T-cell (primary cell): ENCODE data around the gene UNG. TPM values are rescaled to one million over a fixed set of nuclear protein-coding genes. Genes with fewer than 3 reads are reported as not detected.
"Not testable (repeated sequence)": the region's sequence is repeated elsewhere in the genome, so short reads cannot be mapped to it uniquely, and the experiment has no call there.

Experiments used
- ATAC-seq, 4 experiments: fragments of 200-7000 bp in 3 of 4; fragments of 150-1000 bp in 1 of 4; cut with Tn5 transposase; replicated peaks in 1 of 4; 1 replicate in 3 of 4; 2 replicates in 1 of 4; pipeline ENCODE4 v1.10.0; 2021; ENCODE audit warnings: moderate library complexity in 3 of 4, mild to moderate bottlenecking in 2 of 4, moderate number of reproducible peaks in 1 of 4
- CTCF ChIA-PET, 2 donors: fragments of 300-600 bp; sonication (Branson Sonifier 250); formaldehyde crosslinking; loops; one replicate each; lab custom pipeline; 2022; ENCODE audit warnings: antibody characterized with exemption in 2 of 2; lab: Charles Lee
- POLR2A ChIA-PET, 2 donors: fragments of 300-600 bp; sonication (Branson Sonifier 250); formaldehyde crosslinking; loops; one replicate each; lab custom pipeline; 2022; ENCODE audit warnings: antibody characterized with exemption in 2 of 2; lab: Charles Lee
- DNase-seq, 35 experiments: peaks; one replicate each; pipeline versions ENCODE4 v3.0.0 to v3.0.0-alpha.2; 2013 to 2023
- H3K27ac ChIP-seq: one replicate; pipeline ENCODE4 v1.5.1; 2013; ENCODE audit warnings: low read length
- H3K27me3 ChIP-seq, 2 experiments: replicated peaks in 1 of 2; 1 replicate in 1 of 2; 2 replicates in 1 of 2; pipeline versions ENCODE4 v1.6.1 to v1.7.0; 2013; ENCODE audit warnings: low read length in 1 of 2, mixed read lengths in 1 of 2; ENCODE audit not compliant: control insufficient read depth in 2 of 2, insufficient read depth in 2 of 2; ENCODE audit errors: extremely low read depth in 1 of 2
- H3K36me3 ChIP-seq, 2 donors: 1 replicate in 1 of 2; 2 replicates in 1 of 2; pipeline versions ENCODE4 v1.6.1 to v1.7.0; 2013; ENCODE audit warnings: low read length in 1 of 2; ENCODE audit not compliant: control insufficient read depth in 2 of 2, insufficient read depth in 1 of 2; ENCODE audit errors: extremely low read depth in 1 of 2
- H3K4me1 ChIP-seq, 2 experiments: 1 replicate in 1 of 2; 2 replicates in 1 of 2; pipeline versions ENCODE4 v1.6.1 to v1.7.0; 2013; ENCODE audit warnings: low read length in 2 of 2, mixed read lengths in 1 of 2; ENCODE audit not compliant: insufficient read depth in 2 of 2, control insufficient read depth in 1 of 2; ENCODE audit errors: extremely low read depth in 1 of 2
- H3K4me3 ChIP-seq, 2 donors: 1 replicate in 1 of 2; 2 replicates in 1 of 2; pipeline versions ENCODE4 v1.5.1 to v1.7.0; 2013; ENCODE audit warnings: mild to moderate bottlenecking in 2 of 2, low read length in 1 of 2, moderate library complexity in 1 of 2; ENCODE audit not compliant: control insufficient read depth in 1 of 2; ENCODE audit errors: extremely low read depth in 1 of 2
- H3K9me3 ChIP-seq: 2 replicates; pipeline ENCODE4 v1.7.0; 2013
- H3K27ac Mint-ChIP-seq, 2 donors: one replicate each; pipeline ENCODE4 v1.8.0; 2020 to 2021; ENCODE audit warnings: mild to moderate bottlenecking in 2 of 2, mixed read lengths in 2 of 2
- H3K27me3 Mint-ChIP-seq, 2 donors: one replicate each; pipeline ENCODE4 v1.8.0; 2021 to 2022; ENCODE audit warnings: mixed read lengths in 2 of 2
- H3K36me3 Mint-ChIP-seq: one replicate; pipeline ENCODE4 v1.8.0; 2021; ENCODE audit warnings: mixed read lengths
- H3K4me1 Mint-ChIP-seq, 3 donors: one replicate each; pipeline ENCODE4 v1.8.0; 2020 to 2022; ENCODE audit warnings: mixed read lengths in 3 of 3, mild to moderate bottlenecking in 1 of 3
- H3K4me3 Mint-ChIP-seq, 3 donors: one replicate each; pipeline ENCODE4 v1.8.0; 2020 to 2022; ENCODE audit warnings: mild to moderate bottlenecking in 3 of 3, mixed read lengths in 3 of 3, moderate library complexity in 3 of 3
- H3K9me3 Mint-ChIP-seq, 3 donors: one replicate each; pipeline ENCODE4 v1.8.0; 2020 to 2022; ENCODE audit warnings: mixed read lengths in 3 of 3
- WGBS: methylation state at CpG from one replicate; pipeline ENCODE4 v1.1.5; 2013; ENCODE audit warnings: missing lambda C conversion rate; ENCODE audit not compliant: insufficient coverage; 5-methylcytosine and 5-hydroxymethylcytosine counted together
- total RNA-seq, 35 experiments: library from RNA in 6 of 35; stranded (reverse) in 6 of 35; fragments of 120-200 nt in 1 of 35; gene quantifications; one replicate each; pipeline versions ENCODE4 v1.2.1 to v1.2.4 and lab custom pipeline; 2013 to 2026

Gene UNG
- total RNA-seq = 10 to 100 TPM in 3 of 5 donors, 1 to 10 TPM in 2; 8.7 to 19.7 (median 16.8) TPM
- 20.3 TPM for total RNA-seq (2013)
- 7.9 to 148 (median 16.9) reads per million in 29 experiments for total RNA-seq (lab: John Stamatoyannopoulos, UW)

- Histone ChIP-seq H3K27ac (peak within 1 kb of the TSS; percentile 53), H3K27me3 (no peaks in the 10 kb centered on the region), H3K36me3 (peaks cover 3% of the 10 kb centered on the region in 2 donors), H3K9me3 (no peaks in the 10 kb centered on the region), H3K4me1 (peaks cover 7 to 46% of the 10 kb centered on the region in 2 experiments), H3K4me3 (peak within 1 kb of the TSS; percentile 74 to 85)
- 1% methylated on average over 60 of the region's 71 CpGs for WGBS
- ChIA-PET CTCF (no interaction called here), POLR2A (interaction anchor here in 1 of 2 donors (0.6 kb wide), 1 partner anchor 58 kb away, joined by 4 read pairs; no protein-coding TSS in a partner anchor)
- DNase-seq (peak; percentile 91 to 98 (median 96)), ATAC-seq (peak; percentile 90 to 94 (median 91))
- Mint-ChIP-seq H3K27ac (peak within 1 kb of the TSS; percentile 85 to 89), H3K4me1 (peaks cover 40 to 43% (median 43%) of the 10 kb centered on the region in 3 donors), H3K27me3 (no peaks in the 10 kb centered on the region), H3K4me3 (peak within 1 kb of the TSS; percentile 83 to 86 (median 85)), H3K9me3 (no peaks in the 10 kb centered on the region), H3K36me3 (peaks cover 16% of the 10 kb centered on the region)
Observed at GRCh38 chr12:109097435-109098182, at the start of gene UNG. UNG (plus strand) TSS chr12:109097597; CDS start chr12:109097680, 83 bp downstream.

DNA sequence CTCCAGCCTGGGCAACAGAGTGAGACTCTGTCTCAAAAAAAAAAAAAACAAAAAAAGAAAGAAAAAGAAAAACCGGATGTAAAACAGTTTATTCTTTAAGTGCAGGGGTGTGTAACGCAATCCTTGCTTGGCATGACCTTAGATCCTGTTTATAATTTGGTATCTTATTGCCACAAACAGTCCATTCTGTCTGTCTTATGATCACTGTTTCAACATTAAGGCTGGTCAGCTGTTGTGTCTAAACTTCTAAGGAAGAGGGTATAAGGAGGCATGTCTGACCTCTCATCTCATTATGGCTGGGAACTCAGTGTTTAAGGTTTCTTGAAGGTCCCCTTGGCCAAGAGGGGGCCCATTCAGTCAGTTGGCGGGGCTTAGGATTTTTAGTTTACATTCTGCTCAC is 48.7 kb upstream of the UNG start:
- not testable (repeated sequence) for ATAC-seq
- POLR2A ChIA-PET = interaction anchor here in 1 of 2 donors (0.6 kb wide), 1 partner anchor 64 kb away, joined by 11 read pairs; no protein-coding TSS in a partner anchor
- H3K4me1 Mint-ChIP-seq = peaks cover 7 to 18% (median 11%) of the 10 kb centered on the region in 3 donors

DNA sequence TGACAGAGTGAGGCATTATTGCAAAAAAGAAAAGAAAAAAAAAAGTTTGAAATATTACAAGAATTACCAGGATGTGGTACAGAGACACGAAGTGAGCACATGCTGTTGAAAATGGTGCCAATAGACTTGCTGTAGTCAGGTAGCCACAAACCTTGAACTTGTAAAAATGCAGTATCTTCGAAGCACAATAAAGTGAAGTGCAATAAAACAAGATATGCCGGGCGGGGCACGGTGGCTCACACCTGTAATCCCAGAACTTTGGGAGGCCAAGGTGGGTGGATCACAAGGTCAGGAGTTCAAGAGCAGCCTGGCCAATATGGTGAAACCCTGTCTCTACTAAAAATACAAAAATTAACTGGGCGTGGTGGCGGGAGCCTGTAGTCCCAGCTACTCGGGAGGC is 47.6 kb upstream of the UNG start:
- H3K27ac Mint-ChIP-seq, CTCF ChIA-PET, H3K27me3 Mint-ChIP-seq, ATAC-seq, H3K9me3 ChIP-seq, H3K27ac ChIP-seq, DNase-seq, H3K9me3 Mint-ChIP-seq, H3K4me3 ChIP-seq, H3K4me3 Mint-ChIP-seq, H3K36me3 ChIP-seq, H3K27me3 ChIP-seq, H3K36me3 Mint-ChIP-seq, POLR2A ChIA-PET: not testable (repeated sequence)
- H3K4me1 ChIP-seq = peaks cover 6 to 16% of the 10 kb centered on the region in 2 experiments
- H3K4me1 Mint-ChIP-seq = peaks cover 12 to 24% (median 17%) of the 10 kb centered on the region in 3 donors
- WGBS = 86% methylated on average over 6 of the region's 8 CpGs

More for the DNA sequence above, 48.7 kb upstream of the UNG start:
- H3K27ac ChIP-seq, H3K4me1 ChIP-seq, H3K4me3 ChIP-seq, H3K36me3 Mint-ChIP-seq, H3K27ac Mint-ChIP-seq, H3K27me3 ChIP-seq, H3K27me3 Mint-ChIP-seq, H3K36me3 ChIP-seq, CTCF ChIA-PET, H3K4me3 Mint-ChIP-seq, H3K9me3 ChIP-seq, H3K9me3 Mint-ChIP-seq, DNase-seq: not testable (repeated sequence)
- WGBS = no CpG with 5 or more reads among the region's 3 CpGs

- Histone ChIP-seq H3K27me3 (no peaks in the 10 kb centered on the region), H3K4me1 (peaks cover 6 to 16% of the 10 kb centered on the region in 2 experiments), H3K27ac (peak overlapping the region; percentile 92), H3K36me3 (peaks cover 0 to 2% of the 10 kb centered on the region in 2 donors), H3K4me3 (peak overlapping the region; percentile 97 to 99), H3K9me3 (no peaks in the 10 kb centered on the region)
- no peak for ATAC-seq
- peaks cover 4% of the 10 kb centered on the region for H3K36me3 Mint-ChIP-seq
- ChIA-PET POLR2A (interaction anchor here (0.6 to 0.7 kb wide), 2 partner anchors 11 to 1350 kb away, joined by 3 to 5 read pairs; no protein-coding TSS in a partner anchor), CTCF (no interaction called here)
- WGBS = no CpG with 5 or more reads among the region's 6 CpGs
- H3K4me3 Mint-ChIP-seq = peak overlapping the region; percentile 86 to 98 (median 90)
- DNase-seq = no peak
- peak overlapping the region; percentile 89 to 93 for H3K27ac Mint-ChIP-seq
- H3K9me3 Mint-ChIP-seq = no peaks in the 10 kb centered on the region
- peaks cover 12 to 31% (median 19%) of the 10 kb centered on the region in 3 donors for H3K4me1 Mint-ChIP-seq
- no peaks in the 10 kb centered on the region for H3K27me3 Mint-ChIP-seq
Observed at GRCh38 chr12:109052097-109052413, 45.3 kb upstream of the UNG start.

DNA sequence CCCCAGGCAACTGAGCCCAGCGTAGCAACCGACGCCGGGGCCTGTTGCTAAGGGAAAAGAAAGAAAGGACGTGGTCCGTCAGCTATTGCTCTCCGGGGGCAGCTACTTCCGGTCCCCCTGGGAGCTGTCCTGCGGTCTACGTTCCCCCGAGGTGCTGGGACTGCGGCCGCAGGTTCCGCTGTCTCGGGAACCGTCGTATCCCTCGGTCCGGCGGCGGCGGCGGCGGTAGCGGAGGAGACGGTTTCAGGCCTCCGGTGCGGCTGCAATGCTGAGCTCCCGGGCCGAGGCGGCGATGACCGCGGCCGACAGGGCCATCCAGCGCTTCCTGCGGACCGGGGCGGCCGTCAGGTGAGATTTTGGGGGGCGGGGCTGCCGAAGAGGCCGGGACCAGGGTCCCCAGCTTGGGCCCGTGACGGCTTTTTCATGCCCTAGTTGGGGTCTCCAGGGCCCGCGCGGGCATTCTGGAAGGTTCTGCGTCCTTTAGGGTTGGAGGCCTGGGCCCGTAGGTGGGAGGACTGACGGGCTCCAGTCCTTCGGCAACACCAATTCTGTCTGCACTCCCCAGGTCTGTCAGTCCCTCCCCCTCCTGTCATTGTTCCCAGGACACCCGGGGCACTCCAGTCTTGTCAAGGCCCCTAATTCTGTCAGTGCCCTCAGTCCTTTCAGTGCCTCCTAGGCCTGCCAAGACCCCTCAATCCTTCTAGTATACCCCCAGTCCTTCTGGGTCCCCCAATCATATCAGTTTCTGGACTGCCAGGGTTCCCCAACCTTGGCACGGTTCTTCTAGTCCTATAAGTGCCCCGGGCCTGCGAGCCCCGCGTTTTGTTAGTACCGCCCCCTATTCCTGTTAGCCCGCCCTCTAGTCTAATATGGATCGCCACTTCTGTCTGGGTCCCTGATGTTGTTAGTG is 44.7 kb upstream of the UNG start, which contains the start of gene USP30:
Gene USP30 (plus strand): TSS at position 163 of the 910 bp plus-strand sequence. CDS start 103 bp downstream, at position 266.
- ATAC-seq = peak; percentile 81 to 90 (median 84)
- DNase-seq = peak; percentile 69 to 92 (median 81)
- H3K27me3 ChIP-seq = no peaks in the 10 kb centered on the region
- peaks cover under 1 to 7% of the 10 kb centered on the region in 2 donors for H3K36me3 ChIP-seq
- CTCF ChIA-PET = interaction anchor here in 1 of 2 donors (0.5 kb wide), 1 partner anchor 247 kb away, joined by 3 read pairs; no protein-coding TSS in a partner anchor
- Mint-ChIP-seq H3K27me3 (no peaks in the 10 kb centered on the region), H3K27ac (peak within 1 kb of the TSS; percentile 93), H3K4me1 (peaks cover 12 to 31% (median 19%) of the 10 kb centered on the region in 3 donors), H3K36me3 (peaks cover 9% of the 10 kb centered on the region), H3K9me3 (no peaks in the 10 kb centered on the region), H3K4me3 (peak within 1 kb of the TSS; percentile 86 to 98 (median 90))
- H3K4me3 ChIP-seq = peak within 1 kb of the TSS; percentile 97 to 99
- 0% methylated on average over 49 of the region's 61 CpGs for WGBS
- POLR2A ChIA-PET = interaction anchor here in 1 of 2 donors (0.6 kb wide), 1 partner anchor 10 kb away, joined by 3 read pairs; no protein-coding TSS in a partner anchor
- peaks cover 6 to 16% of the 10 kb centered on the region in 2 experiments for H3K4me1 ChIP-seq
- no peaks in the 10 kb centered on the region for H3K9me3 ChIP-seq
- peak within 1 kb of the TSS; percentile 92 for H3K27ac ChIP-seq
